ENCODE measurements around the gene FAM162B.

FAM162B gene

GRCh38 chr6:116764629-116764960 is 924 bp downstream of the FAM162B start:
- in situ Hi-C loops (cut with HindIII; ENCODE audit: low sequenced_read_pairs): no loop called here
- H3K4me3 ChIP-seq (ENCODE audit: low read depth, low read length): peak overlapping the region; percentile 51
- TF ChIP-seq CTCF (IDR thresholded peaks at IDR 0.05; ENCODE audit: low read depth, low read length): no peak
- DNase-seq (ENCODE audit: low read depth, low spot score): no peak

- in situ Hi-C loops (cut with HindIII; ENCODE audit: low sequenced_read_pairs): no loop called here
- no peak for DNase-seq (ENCODE audit: low read depth, low spot score)
- peak overlapping the region; percentile 51 for H3K4me3 ChIP-seq (ENCODE audit: low read depth, low read length)
- TF ChIP-seq CTCF (IDR thresholded peaks at IDR 0.05; ENCODE audit: low read depth, low read length): no peak
Observed at GRCh38 chr6:116763906-116764628, 1.5 kb downstream of the FAM162B start.

- in situ Hi-C loops (cut with HindIII; ENCODE audit: low sequenced_read_pairs): no loop called here
- TF ChIP-seq CTCF (IDR thresholded peaks at IDR 0.05; ENCODE audit: low read depth, low read length): no peak
- DNase-seq (ENCODE audit: low read depth, low spot score): no peak
- no peak overlapping the region for H3K4me3 ChIP-seq (ENCODE audit: low read depth, low read length)
Observed at GRCh38 chr6:116763048-116763447, 2.5 kb downstream of the FAM162B start.

GRCh38 chr6:116762235-116762634 is 3.3 kb downstream of the FAM162B start:
- H3K4me3 ChIP-seq (ENCODE audit: low read depth, low read length): no peak overlapping the region
- DNase-seq (ENCODE audit: low read depth, low spot score): no peak
- in situ Hi-C loops (cut with HindIII; ENCODE audit: low sequenced_read_pairs): no loop called here
- no peak for TF ChIP-seq CTCF (IDR thresholded peaks at IDR 0.05; ENCODE audit: low read depth, low read length)

- in situ Hi-C loops (cut with HindIII; ENCODE audit: low sequenced_read_pairs): no loop called here
- H3K4me3 ChIP-seq (ENCODE audit: low read depth, low read length): no peak overlapping the region
- DNase-seq (ENCODE audit: low read depth, low spot score): no peak
- TF ChIP-seq CTCF (IDR thresholded peaks at IDR 0.05; ENCODE audit: low read depth, low read length): no peak
Observed at GRCh38 chr6:116761779-116762178, 3.7 kb downstream of the FAM162B start.

- no peak overlapping the region for H3K4me3 ChIP-seq (ENCODE audit: low read depth, low read length)
- no peak for TF ChIP-seq CTCF (IDR thresholded peaks at IDR 0.05; ENCODE audit: low read depth, low read length)
- no peak for DNase-seq (ENCODE audit: low read depth, low spot score)
- in situ Hi-C loops (cut with HindIII; ENCODE audit: low sequenced_read_pairs): no loop called here
Observed at GRCh38 chr6:116745176-116745575, 20.3 kb downstream of the FAM162B start.

Measured in astrocyte of the spinal cord (primary cell).